Ishikawa (cell line): Measurements from ENCODE around the gene CTPS1.

ENCODE experiments used
- CEBPB ChIP-seq: IDR thresholded peaks from 2 replicates; pipeline ENCODE4 v1.6.1; 2012
- CREB1 ChIP-seq: IDR thresholded peaks from 2 replicates; pipeline ENCODE4 v1.6.1; 2012; ENCODE audit warnings: low read depth
- EGR1 ChIP-seq: IDR thresholded peaks from 2 replicates; pipeline ENCODE4 v1.6.1; 2012
- EP300 ChIP-seq: IDR thresholded peaks from 2 replicates; pipeline ENCODE4 v1.6.1; 2012; ENCODE audit warnings: borderline replicate concordance
- FOXM1 ChIP-seq: IDR thresholded peaks from 2 replicates; pipeline ENCODE4 v1.6.1; 2012; ENCODE audit warnings: low read depth, borderline replicate concordance
- MAX ChIP-seq: IDR thresholded peaks from 2 replicates; pipeline ENCODE4 v1.6.1; 2012
- NFIC ChIP-seq: IDR thresholded peaks from 2 replicates; pipeline ENCODE4 v1.6.1; 2012
- RAD21 ChIP-seq: IDR thresholded peaks from 2 replicates; pipeline ENCODE4 v1.6.1; 2012; ENCODE audit warnings: low read depth
- REST ChIP-seq: IDR thresholded peaks from 2 replicates; pipeline ENCODE4 v1.6.1; 2012; ENCODE audit warnings: low read depth, mild to moderate bottlenecking
- TAF1 ChIP-seq: IDR thresholded peaks from 2 replicates; pipeline ENCODE4 v1.6.1; 2012; ENCODE audit warnings: low read depth, mild to moderate bottlenecking
- TCF12 ChIP-seq: IDR thresholded peaks from 2 replicates; pipeline ENCODE4 v1.6.1; 2012; ENCODE audit warnings: low read depth
- TEAD4 ChIP-seq: IDR thresholded peaks from 2 replicates; pipeline ENCODE4 v1.6.1; 2012
- USF1 ChIP-seq: IDR thresholded peaks from 2 replicates; pipeline ENCODE4 v1.6.1; 2012
- YY1 ChIP-seq: IDR thresholded peaks from 2 replicates; pipeline ENCODE4 v1.6.1; 2012; ENCODE audit warnings: low read depth
- ZBTB7A ChIP-seq: IDR thresholded peaks from 2 replicates; pipeline ENCODE4 v1.6.1; 2012; ENCODE audit warnings: low read depth

The CTPS1 gene

GRCh38 chr1:40976952-40977690, 2.4 kb upstream of the CTPS1 start:
- TF ChIP-seq EP300: 0 out of 2 replicates have a peak, but pooled peaks have one; percentile 36
- no peak for TF ChIP-seq CEBPB
- TF ChIP-seq ZBTB7A: no peak
- no peak for TF ChIP-seq TCF12
- no peak for TF ChIP-seq FOXM1
- peak; percentile 45; the same call in 1 of the 2 replicates for TF ChIP-seq TEAD4
- TF ChIP-seq RAD21: no peak
- TF ChIP-seq YY1: no peak
- no peak for TF ChIP-seq REST
- no peak for TF ChIP-seq USF1

GRCh38 chr1:40977716-40978115, 1.8 kb upstream of the CTPS1 start:
- TF ChIP-seq CREB1 (no peak), EP300 (no peak), USF1 (no peak), YY1 (no peak), ZBTB7A (no peak), MAX (no peak), EGR1 (no peak), NFIC (no peak), TCF12 (no peak), CEBPB (no peak), TEAD4 (no peak), FOXM1 (no peak), REST (no peak), TAF1 (no peak), RAD21 (no peak)

- TF ChIP-seq TCF12: no peak
- no peak for TF ChIP-seq TAF1
- no peak for TF ChIP-seq ZBTB7A
- TF ChIP-seq CEBPB: no peak
- no peak for TF ChIP-seq REST
- no peak for TF ChIP-seq USF1
- no peak for TF ChIP-seq FOXM1
- no peak for TF ChIP-seq CREB1
- no peak for TF ChIP-seq EGR1
- no peak for TF ChIP-seq NFIC
- TF ChIP-seq EP300: no peak
- no peak for TF ChIP-seq RAD21
- TF ChIP-seq MAX: no peak
Measured at GRCh38 chr1:40978886-40979240, 633 bp upstream of the CTPS1 start.

- TF ChIP-seq ZBTB7A: no peak
- no peak for TF ChIP-seq NFIC
- TF ChIP-seq CEBPB: no peak
- TF ChIP-seq EP300: no peak
- no peak for TF ChIP-seq TAF1
- no peak for TF ChIP-seq EGR1
- no peak for TF ChIP-seq TEAD4
- TF ChIP-seq MAX: no peak
Measured at GRCh38 chr1:40980068-40980452, 564 bp downstream of the CTPS1 start.
